Progenitor cell of endocrine pancreas (in vitro differentiated cells): Measurements from ENCODE around the gene FAM210A. TPM values are rescaled to one million over a fixed set of nuclear protein-coding genes. Genes with fewer than 3 reads are reported as not detected.

Source experiments
- DNase-seq: peaks from one replicate; pipeline ENCODE4 v3.0.0; 2021; ENCODE audit warnings: low spot score; ENCODE audit not compliant: unreplicated experiment
- H3K27ac Mint-ChIP-seq: 2 replicates; pipeline ENCODE4 v1.8.0; 2021; ENCODE audit warnings: mild to moderate bottlenecking, moderate library complexity, mixed read lengths
- H3K27me3 Mint-ChIP-seq: 2 replicates; pipeline ENCODE4 v1.8.0; 2021; ENCODE audit warnings: mixed read lengths
- H3K36me3 Mint-ChIP-seq: 2 replicates; pipeline ENCODE4 v1.8.0; 2022; ENCODE audit warnings: mixed read lengths; ENCODE audit not compliant: insufficient read depth
- H3K4me1 Mint-ChIP-seq: 2 replicates; pipeline ENCODE4 v1.8.0; 2021; ENCODE audit warnings: low read depth, mixed read lengths
- H3K4me3 Mint-ChIP-seq: 2 replicates; pipeline ENCODE4 v1.8.0; 2021; ENCODE audit warnings: low read depth, mild to moderate bottlenecking, moderate library complexity, mixed read lengths
- H3K9me3 Mint-ChIP-seq: 2 replicates; pipeline ENCODE4 v1.8.0; 2021; ENCODE audit warnings: low read depth, mixed read lengths
- total RNA-seq: library from RNA; stranded (reverse); gene quantifications from 2 replicates; pipeline ENCODE4 v1.2.1, GENCODE V29; 2021
- TF ChIP-seq, protein P1 (sequence below): fragments of 200-600 bp; sonication (generic); IDR thresholded peaks from one replicate; pipeline ENCODE4 v1.5.0; 2021; ENCODE audit warnings: antibody characterized with exemption, mild to moderate bottlenecking; ENCODE audit not compliant: unreplicated experiment

Gene FAM210A
- total RNA-seq, 1 donor from 2014 or later = 11.0 TPM

DNA sequence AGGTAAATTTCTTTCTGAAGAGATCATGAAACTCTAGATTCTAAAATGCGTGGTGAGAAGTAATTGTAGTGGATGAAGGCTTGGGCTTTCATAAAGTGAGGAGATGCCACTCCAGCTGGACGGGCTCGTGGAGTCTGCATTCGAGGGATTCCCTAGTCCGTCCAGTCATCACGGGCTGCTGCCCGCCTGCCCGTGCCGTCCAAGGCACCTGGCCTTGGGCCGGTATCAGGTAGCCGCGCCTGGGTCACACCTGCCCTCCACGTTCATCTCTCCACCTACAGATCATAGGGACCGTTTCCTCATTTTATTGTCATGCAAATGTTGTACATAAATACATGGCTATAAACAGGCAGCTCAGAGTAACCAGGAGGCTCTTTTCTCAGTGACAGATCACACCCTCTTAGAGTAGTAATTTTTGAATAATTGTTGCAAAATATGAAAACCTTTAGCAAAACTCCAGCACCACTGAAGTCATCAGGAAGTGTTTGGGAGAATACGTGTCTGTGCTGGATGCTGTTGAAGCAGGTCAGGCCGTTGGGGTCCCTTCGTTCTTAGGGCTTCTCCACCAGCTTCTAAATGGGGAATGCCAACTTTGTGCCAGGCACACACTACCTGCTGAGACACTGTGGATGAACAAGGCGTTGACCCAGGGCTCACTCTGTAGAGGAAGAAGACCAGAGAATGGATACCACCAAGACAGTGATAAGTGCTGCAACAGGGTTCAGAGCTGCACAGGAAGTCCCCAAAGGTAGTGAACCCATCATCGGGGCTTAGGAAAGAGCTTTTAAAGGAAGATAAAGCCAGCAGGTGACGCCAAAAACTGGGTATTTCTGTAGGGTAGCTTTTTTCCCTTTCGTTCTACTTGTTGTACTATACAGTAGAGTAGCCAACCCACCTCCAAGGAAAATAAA lies 112.5 kb downstream of the FAM210A start:
- Mint-ChIP-seq H3K4me1 (peaks cover 1% of the 10 kb centered on the region), H3K27ac (peak overlapping the region; percentile 45), H3K36me3 (no peaks in the 10 kb centered on the region), H3K4me3 (no peak overlapping the region), H3K9me3 (no peaks in the 10 kb centered on the region), H3K27me3 (peaks cover 35% of the 10 kb centered on the region)
- TF ChIP-seq, protein P1, sequence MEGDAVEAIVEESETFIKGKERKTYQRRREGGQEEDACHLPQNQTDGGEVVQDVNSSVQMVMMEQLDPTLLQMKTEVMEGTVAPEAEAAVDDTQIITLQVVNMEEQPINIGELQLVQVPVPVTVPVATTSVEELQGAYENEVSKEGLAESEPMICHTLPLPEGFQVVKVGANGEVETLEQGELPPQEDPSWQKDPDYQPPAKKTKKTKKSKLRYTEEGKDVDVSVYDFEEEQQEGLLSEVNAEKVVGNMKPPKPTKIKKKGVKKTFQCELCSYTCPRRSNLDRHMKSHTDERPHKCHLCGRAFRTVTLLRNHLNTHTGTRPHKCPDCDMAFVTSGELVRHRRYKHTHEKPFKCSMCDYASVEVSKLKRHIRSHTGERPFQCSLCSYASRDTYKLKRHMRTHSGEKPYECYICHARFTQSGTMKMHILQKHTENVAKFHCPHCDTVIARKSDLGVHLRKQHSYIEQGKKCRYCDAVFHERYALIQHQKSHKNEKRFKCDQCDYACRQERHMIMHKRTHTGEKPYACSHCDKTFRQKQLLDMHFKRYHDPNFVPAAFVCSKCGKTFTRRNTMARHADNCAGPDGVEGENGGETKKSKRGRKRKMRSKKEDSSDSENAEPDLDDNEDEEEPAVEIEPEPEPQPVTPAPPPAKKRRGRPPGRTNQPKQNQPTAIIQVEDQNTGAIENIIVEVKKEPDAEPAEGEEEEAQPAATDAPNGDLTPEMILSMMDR = no peak
- DNase-seq = no peak

Other genes with a start within 250 kb of the FAM210A start
- 41.0 and 47.6 TPM in 2 replicates for gene RNMT, start 115 bp upstream of the FAM210A start, total RNA-seq
- gene MC5R, start 97.6 kb upstream of the FAM210A start, total RNA-seq = not detected in 2 replicates
- gene MC2R, start 189.0 kb upstream of the FAM210A start, total RNA-seq = not detected in 2 replicates